Stimulated activated CD8-positive, alpha-beta memory T cell treated with anti-CD3 and anti-CD28 coated beads, Interleukin-15, amount 100 ng/mL, for 4 hours (primary cell): Measurements from ENCODE around the gene MAPKAPK3.
A peak's percentile ranks its signal among the peaks of the same experiment; 100 is the strongest.

ENCODE experiments used
- DNase-seq, 2 donors: peaks; one replicate each; pipeline ENCODE4 v3.0.0-alpha.2; 2020; ENCODE audit warnings: low read depth in 2 of 2

MAPKAPK3 gene

GRCh38 chr3:50617096-50617791 lies at the start of gene MAPKAPK3:
Gene MAPKAPK3 (plus strand): TSS chr3:50617151. CDS start chr3:50617566, 415 bp downstream.
- no peak for DNase-seq

GRCh38 chr3:50567386-50568167 lies 49.4 kb upstream of the MAPKAPK3 start, which contains the start of gene C3orf18:
Gene C3orf18 (minus strand): TSS chr3:50567747. CDS start chr3:50565699, 2,048 bp downstream.
- DNase-seq, result peak; percentile 89

- peak; percentile 82 to 90 for DNase-seq
Measured at GRCh38 chr3:50568947-50569749, 47.8 kb upstream of the MAPKAPK3 start, which contains the start of gene HEMK1. Gene HEMK1 (plus strand): TSS chr3:50569522. CDS start chr3:50571105, 1,583 bp downstream.

- DNase-seq, result no peak
Measured at GRCh38 chr3:50570508-50571279, 46.3 kb upstream of the MAPKAPK3 start.

GRCh38 chr3:50571486-50571885 lies 45.5 kb upstream of the MAPKAPK3 start:
- DNase-seq, result no peak

GRCh38 chr3:50572158-50572557 lies 44.8 kb upstream of the MAPKAPK3 start:
- peak; percentile 54 to 66 for DNase-seq

- peak in 1 of 2 donors; percentile 21 for DNase-seq
Measured at GRCh38 chr3:50572801-50573371, 44.1 kb upstream of the MAPKAPK3 start.

GRCh38 chr3:50573566-50574443 lies 43.1 kb upstream of the MAPKAPK3 start:
- peak; percentile 62 to 79 for DNase-seq

GRCh38 chr3:50574444-50574831 lies 42.5 kb upstream of the MAPKAPK3 start:
- DNase-seq, result no peak

- DNase-seq, result no peak
Measured at GRCh38 chr3:50575372-50575771, 41.6 kb upstream of the MAPKAPK3 start.

GRCh38 chr3:50577348-50577747 lies 39.6 kb upstream of the MAPKAPK3 start:
- DNase-seq, result no peak

GRCh38 chr3:50580683-50581458 lies 36.1 kb upstream of the MAPKAPK3 start:
- DNase-seq, result no peak

- DNase-seq, result no peak
Measured at GRCh38 chr3:50581459-50581842, 35.5 kb upstream of the MAPKAPK3 start.

- DNase-seq, result no peak
Measured at GRCh38 chr3:50582083-50582482, 34.9 kb upstream of the MAPKAPK3 start.

- DNase-seq, result no peak
Measured at GRCh38 chr3:50583897-50584296, 33.1 kb upstream of the MAPKAPK3 start.

- DNase-seq, result no peak
Measured at GRCh38 chr3:50584391-50584790, 32.6 kb upstream of the MAPKAPK3 start.

GRCh38 chr3:50585919-50586762 lies 30.8 kb upstream of the MAPKAPK3 start:
- no peak for DNase-seq

- no peak for DNase-seq
Measured at GRCh38 chr3:50586763-50587070, 30.2 kb upstream of the MAPKAPK3 start.
